Uterus (tissue), 4 donors: ENCODE measurements around the gene NTSR1. TPM values are rescaled to one million over a fixed set of nuclear protein-coding genes. Genes with fewer than 3 reads are reported as not detected.

Experiments
- DNase-seq, 2 donors: peaks; one replicate each; pipeline ENCODE4 v3.0.0-alpha.2; 2019 to 2020
- H3K27ac ChIP-seq, 2 donors: fragments of 200-600 bp; sonication (generic); 1 replicate in 1 of 2; 2 replicates in 1 of 2; pipeline ENCODE4 v1.5.1; 2016 to 2018
- H3K27me3 ChIP-seq, 2 donors: fragments of 200-600 bp; sonication (generic); one replicate each; pipeline ENCODE4 v1.5.1; 2018 to 2019; ENCODE audit warnings: control low read depth in 1 of 2
- H3K36me3 ChIP-seq, 2 donors: fragments of 200-600 bp; sonication (generic); one replicate each; pipeline ENCODE4 v1.5.1; 2019; ENCODE audit warnings: control low read depth in 1 of 2
- H3K4me1 ChIP-seq, 2 donors: fragments of 200-600 bp; sonication (generic); one replicate each; pipeline ENCODE4 v1.5.1; 2018 to 2019; ENCODE audit warnings: control low read depth in 1 of 2
- H3K4me3 ChIP-seq, 2 donors: fragments of 200-600 bp; sonication (generic); 1 replicate in 1 of 2; 2 replicates in 1 of 2; pipeline ENCODE4 v1.5.1; 2018 to 2019; ENCODE audit warnings: mild to moderate bottlenecking in 1 of 2
- H3K9me3 ChIP-seq, 2 donors: fragments of 200-600 bp; sonication (generic); one replicate each; pipeline ENCODE4 v1.5.1; 2019; ENCODE audit warnings: control low read depth in 1 of 2
- CTCF ChIP-seq, 4 experiments: fragments of 200-600 bp in 2 of 4; fragments of 450-650 bp in 2 of 4; sonication (generic) in 2 of 4; IDR thresholded peaks; one replicate each; pipeline ENCODE4 v1.5.1; 2016 to 2019; ENCODE audit warnings: antibody characterized with exemption in 4 of 4, mild to moderate bottlenecking in 2 of 4, moderate library complexity in 1 of 4
- POLR2A ChIP-seq, 2 donors: fragments of 450-650 bp; IDR thresholded peaks; one replicate each; pipeline ENCODE4 v1.6.1; 2016; ENCODE audit warnings: antibody characterized with exemption in 2 of 2, mild to moderate bottlenecking in 1 of 2, moderate library complexity in 1 of 2
- intact Hi-C: fragments of 100-400 bp; cut with DNase I; formaldehyde crosslinking; loops from one replicate; pipeline ENCODE4 v1.15.1; 2023; ENCODE audit warnings: low total_unique reads
- total RNA-seq, 4 donors: library from RNA; depleted of rRNA in 3 of 4; stranded (reverse); fragments of >200 nt in 3 of 4; gene quantifications; one replicate each; pipeline versions ENCODE4 v1.1.0 to v1.2.4, GENCODE V29; 2014 to 2023
- donor health status: DM: yes; HTN: yes; CAD: no.

Gene NTSR1
- total RNA-seq, 4 donors from 2014 or later = not detected

DNA sequence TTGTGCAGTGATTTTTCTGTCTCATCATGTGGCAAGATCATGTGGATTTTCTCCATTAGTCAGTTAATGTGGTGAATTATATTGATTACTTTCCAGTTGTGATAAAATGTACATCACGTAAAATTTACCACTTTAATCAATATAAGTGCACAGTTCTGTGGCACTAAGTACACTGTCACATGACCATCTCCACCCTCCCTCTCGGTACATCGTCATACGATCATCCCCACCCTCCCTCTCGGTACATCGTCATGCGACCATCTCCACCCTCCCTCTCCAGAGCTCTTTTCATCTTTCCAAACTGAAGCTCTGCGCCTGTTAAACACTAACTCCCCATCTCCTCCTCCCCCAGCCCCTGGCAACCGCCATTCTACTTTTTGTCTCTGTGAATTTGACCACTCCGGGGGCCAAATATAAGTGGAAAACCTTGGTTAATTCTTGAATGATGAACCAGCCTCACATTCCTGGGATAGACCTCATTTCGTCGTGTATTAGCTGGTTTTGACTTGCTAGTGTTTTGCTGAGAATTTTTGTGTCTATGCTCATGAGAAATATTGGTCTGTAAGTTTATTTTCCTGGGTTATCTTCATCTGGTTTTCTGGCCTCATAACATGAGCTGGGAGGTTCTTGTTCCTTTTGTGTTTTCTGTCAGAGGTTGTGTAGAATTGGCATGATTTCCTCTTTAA lies 10.8 kb downstream of the NTSR1 start:
- Histone ChIP-seq H3K4me1 (no peaks in the 10 kb centered on the region), H3K27ac (no peak overlapping the region)
- DNase-seq = no peak

GRCh38 chr20:62721511-62722370 lies 13.1 kb downstream of the NTSR1 start:
- no peaks in the 10 kb centered on the region for H3K9me3 ChIP-seq
- no peaks in the 10 kb centered on the region for H3K36me3 ChIP-seq
- no peak overlapping the region for H3K4me3 ChIP-seq
- TF ChIP-seq CTCF (IDR thresholded peaks at IDR 0.05) (no peak), POLR2A (IDR thresholded peaks at IDR 0.05) (no peak)
- no peak overlapping the region for H3K27ac ChIP-seq
- intact Hi-C loops = no loop called here
- H3K27me3 ChIP-seq = no peaks in the 10 kb centered on the region
- DNase-seq = no peak
- no peaks in the 10 kb centered on the region for H3K4me1 ChIP-seq

More for the DNA sequence above, 10.8 kb downstream of the NTSR1 start:
- H3K27me3 ChIP-seq = no peaks in the 10 kb centered on the region
- H3K36me3 ChIP-seq = no peaks in the 10 kb centered on the region
- no peaks in the 10 kb centered on the region for H3K9me3 ChIP-seq
- TF ChIP-seq POLR2A (IDR thresholded peaks at IDR 0.05) (no peak), CTCF (IDR thresholded peaks at IDR 0.05) (no peak)
- intact Hi-C loops = no loop called here
- no peak overlapping the region for H3K4me3 ChIP-seq

GRCh38 chr20:62722627-62723026 lies 14.0 kb downstream of the NTSR1 start:
- Histone ChIP-seq H3K36me3 (no peaks in the 10 kb centered on the region), H3K4me1 (no peaks in the 10 kb centered on the region), H3K27me3 (no peaks in the 10 kb centered on the region), H3K27ac (no peak overlapping the region), H3K4me3 (no peak overlapping the region), H3K9me3 (no peaks in the 10 kb centered on the region)
- no peak for DNase-seq
- TF ChIP-seq CTCF (IDR thresholded peaks at IDR 0.05) (no peak), POLR2A (IDR thresholded peaks at IDR 0.05) (no peak)
- intact Hi-C loops = no loop called here

GRCh38 chr20:62723351-62723750 lies 14.7 kb downstream of the NTSR1 start:
- Histone ChIP-seq H3K36me3 (no peaks in the 10 kb centered on the region), H3K9me3 (no peaks in the 10 kb centered on the region), H3K27me3 (no peaks in the 10 kb centered on the region), H3K4me1 (no peaks in the 10 kb centered on the region), H3K27ac (no peak overlapping the region), H3K4me3 (no peak overlapping the region)
- intact Hi-C loops = no loop called here
- DNase-seq = no peak
- no peak for TF ChIP-seq CTCF (IDR thresholded peaks at IDR 0.05)
- no peak for TF ChIP-seq POLR2A (IDR thresholded peaks at IDR 0.05)
